ENCODE data around the gene PSMD14. TPM values are rescaled to one million over a fixed set of nuclear protein-coding genes. Genes with fewer than 3 reads are reported as not detected.
"Not testable (repeated sequence)": the region's sequence is repeated elsewhere in the genome, so short reads cannot be mapped to it uniquely, and the experiment has no call there.

Gene PSMD14
- total and polyA plus RNA-seq, 2 of the 8 experiments (the other 6 are each of a cell fraction or from before 2014, with no cell fraction given) = 53.9 to 88.7 TPM

- not testable (repeated sequence) for H3K79me1 ChIP-seq (ENCODE audit: low read depth, low read length); H2BK12ac ChIP-seq (ENCODE audit: low read depth, low read length); H2BK120ac ChIP-seq (replicated peaks; ENCODE audit: low read depth, low read length); H2BK15ac ChIP-seq (ENCODE audit: low read length); H3K23me2 ChIP-seq (ENCODE audit: low read depth, low read length); H2AFZ ChIP-seq (ENCODE audit: low read length); H3K79me2 ChIP-seq (ENCODE audit: control insufficient read depth in 1 of 2, insufficient read depth in 2 of 2, low read length in 2 of 2); H4K91ac ChIP-seq (replicated peaks; ENCODE audit: insufficient read length, low read length); H2BK5ac ChIP-seq (ENCODE audit: low read depth, low read length); FAIRE-seq; H3K27ac ChIP-seq (ENCODE audit: low read depth, low read length); H4K20me1 ChIP-seq (replicated peaks in 1 of 2; ENCODE audit: control insufficient read depth in 1 of 2, insufficient read depth in 2 of 2, low read length in 2 of 2); H3K4ac ChIP-seq (replicated peaks; ENCODE audit: insufficient read length, low read depth, low read length); H2BK20ac ChIP-seq (ENCODE audit: low read length); H3K4me1 ChIP-seq (replicated peaks in 1 of 4; ENCODE audit: control insufficient read depth in 3 of 4, insufficient read depth in 4 of 4, low read length in 3 of 4); H3K27me3 ChIP-seq (replicated peaks in 1 of 4; ENCODE audit: control insufficient read depth in 3 of 4, extremely low read depth in 1 of 4, insufficient read depth in 3 of 4, low read length in 3 of 4); H3K36me3 ChIP-seq (ENCODE audit: control insufficient read depth in 2 of 4, insufficient read depth in 4 of 4, low read length in 3 of 4); H3K4me3 ChIP-seq (ENCODE audit: extremely low read depth in 1 of 4, insufficient read depth in 2 of 4, low read depth in 3 of 4, low read length in 4 of 4); H3K18ac ChIP-seq (ENCODE audit: extremely low read depth, low read length); H3K14ac ChIP-seq (ENCODE audit: insufficient read length); H4K8ac ChIP-seq (ENCODE audit: extremely low read depth, insufficient read depth, low read length); H3K56ac ChIP-seq (replicated peaks; ENCODE audit: insufficient read length, low read depth, low read length); H3K4me2 ChIP-seq (ENCODE audit: insufficient read depth in 1 of 2, low read depth in 2 of 2, low read length in 2 of 2); H4K5ac ChIP-seq (ENCODE audit: insufficient read length, low read depth, low read length); H2AK5ac ChIP-seq (ENCODE audit: low read depth, low read length); H3K9ac ChIP-seq (replicated peaks in 1 of 4; ENCODE audit: extremely low read depth in 1 of 4, low read depth in 3 of 4, low read length in 3 of 4); H3K23ac ChIP-seq (ENCODE audit: insufficient read length)
- POLR2A ChIA-PET (ENCODE audit: partially characterized antibody) = interaction anchor here (0.6 to 1.9 kb wide), 7 partner anchors 25 to 292 kb away, joined by 3 to 6 read pairs (median 3); partner anchors contain the start of gene PSMD14
- CTCF ChIA-PET (ENCODE audit: partially characterized antibody) = interaction anchor here (0.8 to 2.6 kb wide), 14 partner anchors 21 to 262 kb away, joined by 3 to 6 read pairs (median 3); no protein-coding TSS in a partner anchor
- TF ChIP-seq CTCF (IDR thresholded peaks at IDR 0.05; ENCODE audit: control extremely low read depth in 1 of 3, insufficient read depth in 1 of 3, low read depth in 1 of 3, low read length in 3 of 3) (peak in 2 of 3 experiments; percentile 28 to 29; a peak in 2 of 4 replicates), TBP (IDR thresholded peaks at IDR 0.05; ENCODE audit: low read depth, low read length) (peak; percentile 65), RAD21 (IDR thresholded peaks at IDR 0.05 in 1 of 2, conservative IDR thresholded peaks at IDR 0.05 in 1 of 2; ENCODE audit: low read depth in 2 of 2, low read length in 2 of 2) (peak; percentile 49 to 58)
- peaks cover 11 to 17% of the 10 kb centered on the region in 2 experiments for H3K9me3 ChIP-seq (ENCODE audit: insufficient read depth in 2 of 2, low read depth in 1 of 2, low read length in 1 of 2)
- 82% methylated on average over 16 of the region's 18 CpGs; no CpG with 5 or more reads in 1 of the 2 experiments for WGBS, 2 experiments (ENCODE audit: extremely low coverage in 1 of 2, insufficient coverage in 1 of 2, insufficient read length in 1 of 2, insufficient replicate concordance in 2 of 2, low coverage in 1 of 2, low lambda C conversion rate in 2 of 2, missing lambda C conversion rate in 1 of 2)
- DNase-seq (ENCODE audit: low read depth in 1 of 2, low spot score in 2 of 2) = peak; percentile 44 to 67
Observed at GRCh38 chr2:161280906-161281323, 27.3 kb upstream of the PSMD14 start.

Data from H1 (cell line).